Measurements from ENCODE around the gene MYO5C.
"Not testable (repeated sequence)": the region's sequence is repeated elsewhere in the genome, so short reads cannot be mapped to it uniquely, and the experiment has no call there.

MYO5C gene

DNA sequence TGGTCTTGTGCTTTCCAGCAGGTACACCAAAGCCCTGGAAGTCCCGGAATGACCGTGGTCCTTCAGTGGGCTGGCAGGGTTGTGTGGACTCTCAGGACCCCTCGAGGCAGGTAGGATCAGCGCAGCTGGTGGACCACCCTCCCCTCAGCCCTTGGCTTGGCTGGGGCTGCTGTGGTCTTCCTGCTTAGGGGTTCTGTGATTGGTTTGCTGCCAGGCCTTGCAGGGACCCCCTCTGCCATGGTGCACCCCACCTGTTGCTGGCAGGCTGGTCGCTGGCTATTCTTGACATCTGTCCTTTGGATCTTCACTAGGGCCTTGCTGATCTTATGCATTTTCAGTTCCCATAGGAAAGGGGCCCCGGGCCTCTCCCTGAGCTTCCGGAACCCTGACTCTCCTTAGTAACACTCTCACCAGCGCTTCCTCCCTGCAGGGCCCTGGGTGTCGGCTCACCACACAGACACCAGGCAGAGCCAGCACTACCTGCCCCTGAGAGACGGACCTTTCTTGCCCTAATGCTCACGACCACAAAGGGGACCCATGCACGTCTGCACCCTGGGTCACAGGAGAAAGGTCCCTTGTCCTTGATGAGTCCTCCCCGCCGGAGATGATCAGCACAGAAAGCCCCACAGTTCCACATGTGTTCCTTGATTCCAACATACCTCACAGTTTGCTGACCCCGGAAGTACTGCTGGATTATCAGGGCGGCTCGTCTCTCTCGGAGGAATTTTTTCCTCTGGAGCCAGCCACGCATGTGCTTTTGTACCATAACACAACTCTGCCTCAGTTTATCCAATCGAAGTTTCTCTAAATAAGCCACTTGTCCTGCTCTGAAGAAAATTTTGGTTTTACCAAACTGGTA is 51.7 kb downstream of the MYO5C start:
- DNase-seq: no peak

DNA sequence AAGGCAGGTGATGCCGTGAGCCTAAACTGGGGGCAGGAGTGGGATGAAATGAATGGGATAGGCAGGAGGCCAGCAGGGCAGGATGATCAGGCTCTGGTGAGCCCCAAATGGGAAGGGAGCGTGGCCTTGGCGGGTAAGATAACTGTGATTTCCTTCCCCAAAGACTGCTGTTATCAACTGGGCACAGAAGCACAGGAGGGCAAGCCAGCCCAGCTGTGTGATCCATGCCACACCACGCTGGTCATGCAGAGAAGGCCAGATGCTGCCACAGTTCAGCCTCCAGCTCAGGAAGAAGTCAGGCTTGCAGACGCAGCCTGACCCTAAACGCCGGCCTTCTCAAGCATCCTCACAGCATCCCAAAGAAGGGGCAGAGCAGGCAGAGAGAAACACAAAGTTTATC is 52.3 kb downstream of the MYO5C start:
- DNase-seq: no peak

DNA sequence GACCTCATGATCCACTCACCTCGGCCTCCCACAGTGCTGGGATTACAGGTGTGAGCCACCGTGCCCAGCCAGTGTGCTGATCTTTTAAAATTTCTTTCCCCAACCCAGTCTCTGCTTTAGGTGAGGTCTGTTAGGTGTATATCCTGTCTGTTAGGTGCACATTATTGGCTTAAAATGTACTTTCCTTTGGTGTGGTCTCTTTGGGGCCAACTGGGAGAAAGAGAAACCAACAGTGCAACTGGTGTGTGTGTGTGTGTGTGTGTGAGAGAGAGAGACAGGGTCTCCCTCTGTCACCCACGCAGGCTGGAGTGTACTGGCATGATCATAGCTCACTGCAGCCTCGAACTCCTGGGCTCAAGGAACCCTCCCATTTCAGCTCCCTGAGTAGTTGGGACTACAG is 54.1 kb downstream of the MYO5C start:
- DNase-seq: peak in 1 of 5 experiments; percentile 44

DNA sequence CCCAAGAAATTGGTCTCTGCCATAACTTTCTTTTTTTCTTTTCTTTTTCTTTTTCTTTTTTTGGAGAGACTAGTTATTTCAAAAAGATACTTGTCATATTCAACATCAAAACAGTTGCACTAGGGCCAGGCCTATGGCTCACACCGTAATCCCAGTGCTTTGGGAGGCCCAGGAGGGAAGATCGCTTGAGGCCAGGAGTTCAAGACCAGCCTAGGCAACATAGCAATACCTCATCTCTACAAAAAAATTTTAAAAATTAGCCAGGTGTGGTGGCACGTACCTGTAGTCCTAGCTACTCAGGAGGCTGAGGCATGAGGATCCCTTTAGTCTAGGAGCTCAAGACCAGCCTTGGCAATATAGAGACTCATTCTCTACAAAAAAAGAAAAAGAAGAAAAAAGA is 55.4 kb downstream of the MYO5C start:
- DNase-seq: no peak

DNA sequence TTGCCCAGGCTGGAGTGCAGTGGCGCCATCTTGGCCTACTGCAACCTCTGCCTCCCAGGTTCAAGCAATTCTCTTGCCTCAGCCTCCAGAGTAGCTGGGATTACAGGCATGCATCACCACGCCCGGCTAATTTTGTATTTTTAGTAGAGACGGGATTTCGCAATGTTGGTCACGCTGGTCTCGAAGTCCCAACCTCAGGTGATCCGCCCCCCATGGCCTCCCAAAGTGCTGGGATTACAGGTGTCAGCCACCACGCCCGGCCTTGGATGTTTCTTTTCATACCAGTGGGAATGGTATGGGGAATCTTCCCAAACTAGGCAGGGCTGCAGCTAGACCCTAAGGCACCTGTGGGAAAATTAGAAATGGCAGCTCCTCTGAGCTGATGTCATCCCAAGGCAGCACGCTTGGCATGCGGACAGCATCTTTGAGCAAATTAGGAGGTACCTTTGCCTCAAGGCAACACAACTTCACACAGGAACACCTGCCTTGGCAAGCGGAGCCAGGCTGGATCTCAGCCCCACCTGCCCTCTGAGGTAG is 56.5 kb downstream of the MYO5C start:
- DNase-seq: not testable (repeated sequence)

DNA sequence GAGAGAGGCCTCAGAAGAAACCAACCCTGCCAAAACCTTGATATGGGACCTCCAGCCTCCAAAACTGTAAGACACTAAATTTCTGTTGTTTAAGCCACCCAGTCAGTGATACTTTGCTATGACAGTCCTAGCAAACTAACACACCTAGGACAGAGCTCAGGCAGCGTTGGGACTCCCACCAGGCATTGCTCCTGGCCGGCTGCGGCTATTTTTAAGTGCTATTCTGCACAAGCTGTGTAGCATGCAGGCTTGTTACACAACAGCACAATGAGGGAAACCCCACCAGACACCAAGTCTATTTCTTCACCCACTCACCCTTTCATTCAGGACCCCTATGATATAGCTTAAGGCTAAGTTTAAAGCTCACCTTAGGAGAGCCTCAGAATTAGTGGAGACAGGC is 57.5 kb downstream of the MYO5C start:
- no peak for DNase-seq

DNA sequence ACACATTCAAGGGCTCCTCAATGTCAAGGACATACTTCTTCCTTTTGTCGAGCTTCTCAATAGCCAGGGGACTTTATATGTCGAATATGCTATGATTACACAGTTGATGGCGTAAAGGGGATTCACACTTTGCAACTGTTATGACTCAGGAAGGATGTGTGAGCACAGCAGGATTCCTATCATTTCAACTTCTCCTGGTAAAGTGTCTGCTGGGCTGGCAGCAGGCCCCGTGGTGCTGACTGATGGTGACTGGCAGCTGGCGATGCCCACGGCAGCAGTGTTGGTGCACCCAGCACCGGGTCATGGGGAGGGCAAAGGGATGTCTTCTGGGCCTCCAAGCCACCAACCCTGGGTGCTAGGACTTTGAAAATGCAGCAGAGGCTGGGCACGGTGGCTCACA is 59.6 kb downstream of the MYO5C start:
- no peak for DNase-seq

DNA sequence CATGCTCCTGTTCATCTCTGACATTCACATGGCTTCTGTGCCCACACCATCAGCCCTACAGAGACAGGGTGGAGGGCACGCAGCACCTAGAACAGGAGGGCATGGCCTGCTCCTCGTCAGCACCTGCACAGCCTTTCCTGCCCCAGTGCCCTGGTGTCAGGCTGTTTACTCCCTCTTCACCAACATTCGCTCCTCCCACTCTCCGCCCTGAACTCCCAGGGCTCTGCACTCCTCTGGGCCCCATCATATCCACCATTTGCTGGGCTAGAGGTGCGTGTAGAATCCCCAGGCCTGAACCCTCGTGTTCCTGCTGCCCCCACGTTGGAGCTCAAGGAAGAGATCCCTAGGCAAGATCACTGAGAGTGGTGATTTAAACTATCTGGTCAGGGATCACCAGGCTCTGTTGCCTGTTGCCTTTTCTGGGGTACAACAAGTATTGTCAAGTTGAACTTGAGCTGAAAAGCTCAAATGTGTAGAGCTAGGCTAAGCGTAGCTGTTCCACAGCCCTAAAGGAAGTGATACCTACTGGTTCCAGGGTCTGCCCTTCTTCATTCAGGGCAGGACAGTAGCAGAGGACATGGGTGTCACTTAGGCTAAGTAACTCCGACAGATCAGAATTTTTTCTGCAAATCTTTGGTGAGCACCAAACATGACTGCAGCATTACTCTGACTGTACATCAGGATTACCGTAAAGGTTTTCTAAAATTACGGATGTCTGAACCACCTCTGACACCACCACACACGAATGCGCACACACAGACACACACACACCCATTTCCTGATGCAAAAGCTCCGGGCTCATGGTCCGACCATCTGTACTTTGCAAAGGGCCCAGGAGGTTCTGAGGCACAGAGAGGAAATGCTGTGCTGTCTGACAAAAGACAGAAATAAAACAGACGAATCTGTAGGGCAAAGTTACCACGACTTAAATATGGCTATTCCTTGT is 60.7 kb downstream of the MYO5C start:
- peak in 1 of 5 experiments; percentile 47 for DNase-seq

DNA sequence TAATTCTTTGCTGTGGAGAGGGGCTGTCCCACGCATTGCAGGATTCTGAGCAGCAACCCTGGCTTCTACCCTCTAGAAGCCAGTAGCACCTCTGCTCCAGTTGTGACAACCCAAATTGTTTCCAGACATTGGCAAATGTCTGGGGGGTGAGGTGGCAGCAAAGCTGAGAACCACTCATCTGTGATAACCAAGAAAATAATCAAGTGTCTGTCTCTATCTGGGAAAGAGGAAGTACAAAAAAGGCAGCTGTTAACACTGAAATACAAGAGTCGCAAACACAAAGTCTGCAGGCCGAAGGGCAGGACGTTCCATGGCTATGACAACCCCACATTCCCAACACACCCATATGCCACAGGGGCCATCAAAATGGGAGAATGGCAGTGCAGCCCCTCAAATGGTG is 62.2 kb downstream of the MYO5C start:
- DNase-seq: no peak

DNA sequence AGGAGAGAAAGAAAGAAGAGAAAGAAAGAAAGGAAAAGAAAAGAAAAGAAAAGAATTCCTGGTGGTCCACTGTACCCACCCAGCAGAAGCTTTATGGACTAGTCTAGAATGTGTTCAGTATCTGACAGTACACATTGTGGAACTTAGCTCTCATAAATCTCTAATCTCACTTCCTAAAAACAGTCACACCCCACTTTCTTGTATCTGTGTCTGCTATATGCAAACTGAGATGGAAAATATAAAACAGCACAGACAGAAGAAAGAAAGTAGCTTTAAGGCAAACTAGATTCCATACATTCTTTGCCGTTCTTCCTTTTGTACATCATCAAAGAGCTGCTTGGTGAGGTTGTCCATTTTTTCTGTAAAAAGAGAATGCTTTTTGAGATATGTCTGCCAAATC is 63.3 kb downstream of the MYO5C start:
- DNase-seq: no peak

DNA sequence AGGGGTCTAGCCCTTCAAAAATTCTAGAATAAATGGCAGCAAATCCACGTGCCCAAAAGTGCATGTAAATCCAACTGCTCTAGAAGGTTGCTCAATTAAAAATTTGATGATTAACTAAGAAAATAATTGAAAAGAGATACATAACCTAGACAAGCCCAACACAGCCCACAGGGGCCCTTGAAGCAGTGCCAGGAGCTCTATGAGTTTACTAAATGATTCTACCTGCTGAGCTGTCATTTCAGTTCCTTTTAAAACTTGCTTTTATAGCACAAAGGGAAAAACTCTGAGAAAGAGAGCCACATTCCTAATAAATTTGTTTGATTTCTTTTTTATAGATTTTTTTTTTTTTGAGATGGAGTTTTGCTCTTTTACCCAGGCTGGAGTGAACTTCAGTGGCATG is 65.5 kb downstream of the MYO5C start:
- DNase-seq: no peak

DNA sequence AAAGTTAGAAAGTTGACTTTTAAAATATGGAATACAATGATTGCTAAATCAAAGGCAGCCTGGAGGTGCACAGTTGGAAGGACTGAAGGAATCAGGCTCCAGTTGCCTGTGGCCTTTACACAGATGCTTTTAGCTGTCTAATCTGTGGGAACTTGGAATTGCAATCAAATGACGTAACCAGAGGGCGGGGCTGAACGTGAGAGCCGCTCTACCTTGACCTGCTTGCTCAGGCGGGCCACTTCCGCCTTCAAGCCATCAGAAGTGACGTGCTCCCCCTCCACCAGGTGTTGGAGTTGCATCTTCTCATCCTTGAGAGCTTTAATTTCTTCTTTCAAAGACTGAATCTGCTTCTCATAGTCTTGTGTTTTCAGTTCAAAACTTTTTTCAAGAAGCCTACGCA is 66.7 kb downstream of the MYO5C start:
- no peak for DNase-seq

DNA sequence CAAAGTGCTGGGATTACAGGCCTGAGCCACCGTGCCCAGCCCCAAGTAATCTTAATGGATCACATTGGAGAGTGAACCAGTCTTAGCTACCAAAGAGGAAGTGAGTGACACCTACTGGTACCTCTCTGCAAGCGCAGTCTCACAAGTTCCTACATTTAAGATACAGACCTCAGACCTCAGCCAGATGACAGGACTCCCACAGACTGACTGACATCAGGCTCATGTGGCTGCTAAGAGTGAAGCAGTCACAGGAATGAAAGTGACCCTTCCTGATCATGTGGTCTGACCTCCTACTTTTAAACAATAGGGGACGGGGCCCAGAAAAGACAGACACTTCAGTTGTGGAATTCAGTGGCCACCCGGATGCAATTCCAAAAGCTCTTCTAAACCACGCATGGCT is 68.1 kb downstream of the MYO5C start:
- DNase-seq: peak in 4 of 5 experiments; percentile 41 to 89 (median 46)

DNA sequence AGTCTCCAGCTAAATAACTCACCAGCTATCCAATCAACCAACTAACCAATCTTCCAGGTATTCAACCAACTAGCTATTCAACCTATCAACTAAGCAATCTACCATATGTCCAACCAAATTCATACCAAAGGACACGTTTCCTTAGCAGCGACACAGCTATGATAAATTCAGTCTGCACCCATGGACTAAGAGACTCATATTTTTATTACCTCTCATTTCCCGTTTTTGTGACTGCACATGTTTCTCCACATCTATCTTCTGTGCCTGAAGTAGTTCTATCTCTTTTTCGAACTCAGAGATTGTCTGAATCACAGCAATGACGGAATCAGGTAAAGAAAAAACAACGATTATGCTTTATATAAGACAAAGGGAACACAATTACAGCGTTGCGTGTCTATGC is 70.4 kb downstream of the MYO5C start:
- no peak for DNase-seq

DNA sequence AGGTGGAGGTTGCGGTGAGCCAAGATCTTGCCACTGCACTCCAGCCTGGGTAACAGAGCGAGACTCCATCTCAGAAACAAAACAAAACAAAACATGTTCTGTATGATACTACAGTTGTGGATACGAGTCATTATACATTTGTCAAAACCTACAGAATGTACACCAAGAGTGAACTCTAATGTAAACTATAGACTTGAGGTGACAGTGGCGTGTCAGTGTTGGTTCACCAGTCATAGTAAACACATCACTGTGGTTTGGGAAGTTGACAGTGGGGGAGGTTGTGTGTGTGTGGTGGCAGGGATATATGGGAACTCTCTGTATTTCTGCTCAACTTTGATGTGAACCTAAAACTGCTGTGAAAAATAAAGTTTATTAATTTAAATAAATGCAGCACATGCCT is 71.4 kb downstream of the MYO5C start:
- peak in 1 of 5 experiments; percentile 60 for DNase-seq

DNA sequence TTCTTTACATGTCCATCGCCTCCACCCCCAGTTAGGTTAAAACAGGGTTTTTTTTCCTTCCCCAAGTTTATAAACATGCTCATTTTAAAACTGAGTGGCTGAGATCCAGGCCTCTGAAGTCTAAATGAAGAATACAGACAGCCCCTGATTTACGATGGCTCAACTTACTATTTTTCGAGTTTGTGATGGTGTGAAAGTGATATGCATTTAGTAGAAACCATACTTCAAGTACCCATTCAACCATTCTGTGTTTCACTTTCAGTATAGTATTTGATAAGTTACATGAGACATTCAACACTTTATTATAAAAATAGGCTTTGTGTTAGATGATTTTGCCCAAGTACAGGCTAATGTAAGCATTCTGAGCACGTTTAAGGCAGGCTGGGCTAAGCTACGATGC is 73.9 kb downstream of the MYO5C start:
- peak in 1 of 5 experiments; percentile 73 for DNase-seq

DNA sequence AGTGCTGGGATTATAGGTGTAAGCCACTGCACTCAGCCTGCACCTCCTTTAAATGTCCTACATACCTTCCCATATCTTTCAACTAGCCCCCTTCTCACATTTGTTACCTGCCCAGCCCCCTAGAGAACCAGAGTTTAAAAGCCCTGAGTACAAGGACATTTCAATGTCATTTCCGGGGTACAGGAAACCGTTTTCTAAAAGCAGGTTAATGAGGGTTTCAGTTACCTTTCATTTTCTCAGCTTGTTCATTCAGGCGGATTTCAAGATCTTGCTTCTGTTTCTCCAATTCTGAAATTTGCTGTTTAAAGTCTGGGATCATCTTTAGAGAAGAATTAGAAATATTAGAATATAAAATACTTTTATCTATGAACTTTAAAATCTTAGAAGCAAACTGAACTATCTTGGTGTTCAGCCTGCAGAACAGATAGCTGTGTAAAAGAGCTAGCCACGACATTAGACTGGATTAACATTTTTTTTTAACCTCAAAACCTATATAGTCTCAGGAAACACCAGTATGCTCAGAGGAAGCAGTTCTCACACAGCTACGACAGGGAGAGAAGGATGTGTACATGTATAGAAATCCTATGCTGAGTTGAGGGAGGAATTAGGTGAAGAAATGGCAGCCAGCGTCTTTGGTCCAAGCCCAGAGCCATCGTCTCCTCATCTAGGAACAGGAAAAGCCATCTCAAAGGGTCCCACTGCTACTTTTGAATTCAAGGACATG is 74.5 kb downstream of the MYO5C start:
- DNase-seq: peak in 1 of 5 experiments; percentile 73

DNA sequence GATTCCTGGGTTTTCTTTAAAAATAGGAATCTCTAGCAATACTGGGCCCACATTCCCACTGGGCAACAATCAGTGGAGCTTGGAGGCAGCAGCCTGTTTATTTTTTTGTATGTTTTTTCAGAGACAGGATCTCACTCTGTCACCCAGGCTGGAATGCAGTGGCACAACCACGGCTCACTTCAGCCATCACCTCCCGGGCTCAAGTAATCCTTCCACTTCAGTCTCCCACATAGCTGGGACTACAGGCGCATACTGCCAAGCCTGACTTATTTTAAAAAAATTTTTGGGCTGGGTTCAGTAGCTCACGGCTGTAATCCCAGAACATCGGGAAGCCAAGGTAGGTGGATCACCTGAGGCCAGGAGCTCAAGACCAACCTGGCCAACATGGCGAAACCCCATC is 75.4 kb downstream of the MYO5C start:
- DNase-seq: no peak

DNA sequence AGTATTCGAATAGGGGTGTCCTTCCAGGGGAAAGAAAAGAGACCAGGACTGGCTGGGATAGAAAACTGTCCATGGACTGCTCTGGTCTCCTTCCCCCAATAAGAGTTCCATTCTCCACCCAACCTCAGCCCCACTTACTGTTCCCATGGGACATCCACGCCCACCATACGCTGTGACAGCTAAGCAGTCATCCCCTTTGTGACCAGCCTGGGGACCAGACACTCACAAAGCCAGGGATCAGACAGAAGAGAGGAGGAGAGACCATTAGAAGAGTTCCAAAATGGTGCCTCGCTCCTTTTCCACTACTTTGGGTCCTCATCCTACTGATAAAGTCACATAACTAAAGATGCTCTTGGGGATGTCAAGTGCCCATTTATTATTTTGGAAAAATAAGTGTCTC is 76.8 kb downstream of the MYO5C start:
- no peak for DNase-seq

DNA sequence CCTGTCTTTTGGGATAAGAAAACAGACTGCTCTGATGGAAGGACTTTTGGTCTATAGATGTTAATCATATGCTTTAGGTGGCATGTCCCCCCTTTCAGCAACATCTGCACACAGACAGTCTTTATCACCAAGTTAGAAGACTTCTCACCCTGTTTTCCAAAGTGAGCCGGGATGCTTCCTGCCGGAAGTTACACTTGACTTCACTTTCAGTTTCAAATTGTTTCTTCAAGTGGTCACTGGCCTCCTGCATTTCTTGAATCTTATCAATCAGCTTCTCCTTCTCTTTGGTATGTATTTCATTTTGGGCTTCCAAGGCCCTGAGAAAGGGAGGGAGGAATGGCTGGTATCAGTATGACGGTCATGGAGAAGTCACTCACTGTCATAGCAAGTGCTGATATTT is 77.2 kb downstream of the MYO5C start:
- DNase-seq: no peak

DNA sequence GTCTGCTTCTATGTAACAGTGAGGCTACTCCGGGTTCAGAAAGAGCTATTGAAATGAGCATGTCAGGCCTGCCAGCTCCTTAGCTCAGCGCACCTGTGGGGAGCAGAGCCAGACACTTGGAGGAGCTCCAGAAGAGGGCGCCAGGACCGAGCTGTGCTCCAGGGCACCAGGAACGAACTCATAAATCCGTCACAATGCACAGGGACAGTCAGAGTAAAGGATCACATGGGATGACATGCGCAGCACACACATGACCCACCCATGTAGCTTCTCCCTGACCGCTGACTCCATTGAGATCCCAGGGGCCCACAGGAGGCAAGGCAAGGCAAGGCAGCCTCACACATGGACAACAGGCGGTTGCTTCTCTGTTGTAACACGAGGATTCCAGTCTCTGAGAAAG is 78.4 kb downstream of the MYO5C start:
- DNase-seq: peak in 1 of 5 experiments; percentile 48

DNA sequence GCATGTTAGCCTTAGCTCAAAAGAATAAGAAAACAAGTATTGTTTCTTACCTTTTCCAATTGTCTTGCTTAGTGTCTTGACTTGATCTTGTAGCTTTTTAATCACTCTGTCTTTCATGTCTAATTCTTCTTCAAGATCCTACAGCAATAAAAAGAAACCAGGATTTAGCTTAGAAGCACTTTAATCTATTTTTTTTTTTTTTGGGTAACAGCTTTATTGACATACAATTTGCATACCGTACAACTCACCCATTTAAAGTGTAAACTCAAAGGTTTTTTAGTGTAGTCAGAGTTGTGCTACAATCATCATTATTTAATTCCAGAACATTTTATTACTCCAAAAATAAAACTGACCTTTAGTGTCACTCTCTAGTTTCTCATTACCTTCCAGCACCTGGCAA is 81.1 kb downstream of the MYO5C start:
- DNase-seq: no peak

DNA sequence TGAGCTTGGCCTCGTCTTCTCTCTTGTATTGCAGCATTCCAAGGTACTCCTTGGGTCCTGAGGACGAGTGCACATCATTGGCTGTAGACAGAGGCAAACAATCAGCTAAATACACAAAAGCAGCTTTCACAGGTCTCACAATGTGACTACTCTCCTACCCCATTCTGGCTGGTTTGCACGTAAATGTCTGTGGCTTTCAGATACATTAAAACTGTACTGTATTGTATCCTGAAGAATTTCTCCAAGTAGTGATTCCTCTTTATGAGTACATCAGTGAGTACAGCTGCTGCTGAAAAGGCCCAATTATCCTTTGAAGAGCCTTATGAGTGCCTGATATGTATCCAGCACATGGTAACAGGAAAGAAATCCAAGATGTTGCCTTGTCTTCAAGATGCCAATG is 82.4 kb downstream of the MYO5C start:
- DNase-seq: no peak

Data from T-helper 2 cell (primary cell).